Chondrocyte (in vitro differentiated cells): ENCODE data around the gene IL1A. TPM values are rescaled to one million over a fixed set of nuclear protein-coding genes. Genes with fewer than 3 reads are reported as not detected.

Source experiments
- DNase-seq: peaks from one replicate; pipeline ENCODE4 v3.0.0; 2021; ENCODE audit warnings: mixed read lengths, low spot score
- H3K27ac Mint-ChIP-seq: one replicate; pipeline ENCODE4 v1.8.0; 2021; ENCODE audit warnings: mild to moderate bottlenecking, moderate library complexity, mixed read lengths; ENCODE audit not compliant: unreplicated experiment
- H3K27me3 Mint-ChIP-seq: 2 replicates; pipeline ENCODE4 v1.8.0; 2021; ENCODE audit warnings: low read depth, mixed read lengths
- H3K36me3 Mint-ChIP-seq: 2 replicates; pipeline ENCODE4 v1.8.0; 2021; ENCODE audit warnings: low read depth, mixed read lengths
- H3K4me1 Mint-ChIP-seq: 2 replicates; pipeline ENCODE4 v1.8.0; 2021; ENCODE audit warnings: low read depth, mild to moderate bottlenecking, mixed read lengths
- H3K4me3 Mint-ChIP-seq: one replicate; pipeline ENCODE4 v1.8.0; 2021; ENCODE audit warnings: mild to moderate bottlenecking, moderate library complexity, mixed read lengths; ENCODE audit not compliant: unreplicated experiment
- H3K9me3 Mint-ChIP-seq: 2 replicates; pipeline ENCODE4 v1.8.0; 2021; ENCODE audit warnings: low read depth, mixed read lengths
- CTCF ChIP-seq: fragments of 200-600 bp; sonication (generic); IDR thresholded peaks from 2 replicates; pipeline ENCODE4 v1.5.0; 2021; ENCODE audit warnings: antibody characterized with exemption, mild to moderate bottlenecking, moderate library complexity
- total RNA-seq: library from RNA; stranded (reverse); gene quantifications from 3 replicates; pipeline ENCODE4 v1.2.1, GENCODE V29; 2021

The IL1A gene
- total RNA-seq, 1 donor from 2014 or later = not detected

- DNase-seq = no peak
- peaks cover 15% of the 10 kb centered on the region for H3K4me1 Mint-ChIP-seq
- no peak overlapping the region for H3K4me3 Mint-ChIP-seq
- H3K9me3 Mint-ChIP-seq = no peaks in the 10 kb centered on the region
- H3K27me3 Mint-ChIP-seq = no peaks in the 10 kb centered on the region
- H3K36me3 Mint-ChIP-seq = peaks cover 2% of the 10 kb centered on the region
- no peak for TF ChIP-seq CTCF
- no peak overlapping the region for H3K27ac Mint-ChIP-seq
Observed at GRCh38 chr2:112798979-112799975, 15.0 kb upstream of the IL1A start.

GRCh38 chr2:112796486-112796885 is 12.2 kb upstream of the IL1A start:
- no peak for TF ChIP-seq CTCF
- peaks cover 8% of the 10 kb centered on the region for H3K4me1 Mint-ChIP-seq
- H3K36me3 Mint-ChIP-seq = peaks cover 2% of the 10 kb centered on the region
- H3K9me3 Mint-ChIP-seq = peaks cover 6% of the 10 kb centered on the region
- H3K27ac Mint-ChIP-seq = no peak overlapping the region
- DNase-seq = no peak
- H3K27me3 Mint-ChIP-seq = no peaks in the 10 kb centered on the region
- no peak overlapping the region for H3K4me3 Mint-ChIP-seq

- Mint-ChIP-seq H3K4me3 (no peak overlapping the region), H3K27me3 (no peaks in the 10 kb centered on the region), H3K36me3 (peaks cover 2% of the 10 kb centered on the region), H3K4me1 (peaks cover 8% of the 10 kb centered on the region), H3K27ac (no peak overlapping the region), H3K9me3 (peaks cover 6% of the 10 kb centered on the region)
- TF ChIP-seq CTCF = no peak
- DNase-seq = no peak
Observed at GRCh38 chr2:112795774-112796173, 11.5 kb upstream of the IL1A start.

- Mint-ChIP-seq H3K4me1 (peaks cover 8% of the 10 kb centered on the region), H3K4me3 (no peak overlapping the region), H3K9me3 (peaks cover 6% of the 10 kb centered on the region), H3K27me3 (no peaks in the 10 kb centered on the region), H3K36me3 (peaks cover 2% of the 10 kb centered on the region), H3K27ac (no peak overlapping the region)
- TF ChIP-seq CTCF = no peak
- no peak for DNase-seq
Observed at GRCh38 chr2:112794841-112795240, 10.5 kb upstream of the IL1A start.

GRCh38 chr2:112794131-112794733 is 9.9 kb upstream of the IL1A start:
- Mint-ChIP-seq H3K9me3 (peaks cover 6% of the 10 kb centered on the region), H3K4me3 (no peak overlapping the region), H3K27ac (no peak overlapping the region), H3K4me1 (peaks cover 8% of the 10 kb centered on the region), H3K36me3 (peaks cover 2% of the 10 kb centered on the region), H3K27me3 (no peaks in the 10 kb centered on the region)
- TF ChIP-seq CTCF = no peak
- DNase-seq = no peak
